K562 (cell line): ENCODE data around the gene ARV1. TPM values are rescaled to one million over a fixed set of nuclear protein-coding genes. Genes with fewer than 3 reads are reported as not detected.

Experiments
- ATAC-seq: fragments of 200-7000 bp; cut with Tn5 transposase; 3 replicates; pipeline ENCODE4 v1.9.1; 2020; ENCODE audit warnings: moderate library complexity
- BruUV-seq: library from RNA; stranded (reverse); fragments of 400-500 nt; replicated peaks from 2 replicates; lab custom pipeline; 2021; lab: Mats Ljungman, UMichigan
- CTCF ChIA-PET: fragments of 300-600 bp; formaldehyde crosslinking; extraction: SDS; loops from one replicate; lab custom pipeline; 2021; ENCODE audit warnings: low intra/inter-chr PET ratio; lab: Yijun Ruan, JAX
- POLR2A ChIA-PET: fragments of 300-600, 350-650 bp; sonication (Branson Sonifier 250); formaldehyde crosslinking; extraction: SDS; loops from one replicate; lab custom pipeline; 2021; ENCODE audit warnings: antibody characterized with exemption, inconsistent platforms; lab: Yijun Ruan, JAX
- DNase-seq, 4 experiments: peaks; one replicate each; pipeline versions ENCODE4 v3.0.0 to v3.0.0-alpha.2; 2011 to 2018; ENCODE audit warnings: low spot score in 3 of 4, mixed read lengths in 3 of 4; ENCODE audit errors: extremely low read depth in 1 of 4
- FAIRE-seq: peaks from 2 replicates; lab custom pipeline; 2011; peaks lifted over from hg19 to GRCh38; lab: Jason Lieb, UNC
- H2AFZ ChIP-seq: 2 replicates; pipeline ENCODE4 v1.6.0; 2011; ENCODE audit warnings: low read depth, low read length, control low read depth, inconsistent platforms
- H3K27ac ChIP-seq: fragments of 200-600 bp; 3 replicates; pipeline ENCODE4 v1.8.0; 2011; ENCODE audit warnings: low read depth, mild to moderate bottlenecking, control low read depth, inconsistent platforms, low read length, moderate library complexity, mixed read lengths; ENCODE audit errors: extremely low read depth
- H3K27me3 ChIP-seq, 2 experiments: fragments of 300-600 bp in 1 of 2; 2 replicates in 1 of 2; 3 replicates in 1 of 2; pipeline versions ENCODE4 v1.6.0 to v1.8.0; 2011; ENCODE audit warnings: inconsistent platforms in 2 of 2, low read length in 2 of 2, mild to moderate bottlenecking in 1 of 2, mixed read lengths in 1 of 2, moderate library complexity in 1 of 2; ENCODE audit not compliant: control insufficient read depth in 2 of 2, insufficient read depth in 2 of 2
- H3K36me3 ChIP-seq: fragments of 300-600 bp; 3 replicates; pipeline ENCODE4 v1.8.0; 2011; ENCODE audit warnings: mild to moderate bottlenecking, low read length, inconsistent platforms; ENCODE audit not compliant: control insufficient read depth, insufficient read depth
- H3K4me1 ChIP-seq, 2 experiments: fragments of 200-600 bp in 1 of 2; replicated peaks in 1 of 2; 2 replicates in 1 of 2; 3 replicates in 1 of 2; pipeline versions ENCODE4 v1.5.1 to v1.8.0; 2011; ENCODE audit warnings: inconsistent platforms in 2 of 2, low read length in 2 of 2, mild to moderate bottlenecking in 1 of 2, mixed read lengths in 1 of 2, moderate library complexity in 1 of 2; ENCODE audit not compliant: control insufficient read depth in 2 of 2, insufficient read depth in 2 of 2
- H3K4me2 ChIP-seq: 2 replicates; pipeline ENCODE4 v1.6.1; 2011; ENCODE audit warnings: low read length, control low read depth, inconsistent platforms, mixed read lengths; ENCODE audit not compliant: insufficient read depth
- H3K4me3 ChIP-seq: fragments of 200-600 bp; sonication (generic), shearing (Covaris generic); 2 replicates; pipeline ENCODE4 v1.5.1; 2016; ENCODE audit warnings: control low read depth, inconsistent platforms
- H3K79me2 ChIP-seq: fragments of 200-600 bp; 3 replicates; pipeline ENCODE4 v1.8.0; 2011; ENCODE audit warnings: low read length, inconsistent platforms; ENCODE audit not compliant: control insufficient read depth, insufficient read depth
- H3K9ac ChIP-seq, 2 experiments: 2 replicates each; pipeline versions ENCODE4 v1.6.0 to v1.6.1; 2011; ENCODE audit warnings: low read depth in 2 of 2, low read length in 2 of 2, control low read depth in 1 of 2, inconsistent platforms in 1 of 2, mild to moderate bottlenecking in 1 of 2, mixed read lengths in 1 of 2; ENCODE audit not compliant: insufficient read depth in 1 of 2
- H3K9me1 ChIP-seq: one replicate; pipeline ENCODE4 v1.6.0; 2011; ENCODE audit warnings: inconsistent platforms, mild to moderate bottlenecking, low read length, moderate library complexity; ENCODE audit not compliant: control insufficient read depth, insufficient read depth
- H3K9me3 ChIP-seq: replicated peaks from 2 replicates; pipeline ENCODE4 v1.5.1; 2011; ENCODE audit warnings: low read depth, low read length, inconsistent platforms; ENCODE audit not compliant: control insufficient read depth, insufficient read depth
- H4K20me1 ChIP-seq: replicated peaks from 2 replicates; pipeline ENCODE4 v1.6.1; 2011; ENCODE audit warnings: low read length, inconsistent platforms, mixed read lengths; ENCODE audit not compliant: control insufficient read depth, insufficient read depth
- ETV1 ChIP-seq: fragments of 450-650 bp; conservative IDR thresholded peaks from 2 replicates; pipeline ENCODE4 v1.6.1; 2016; ENCODE audit warnings: missing genetic modification characterization, control low read depth, low read depth, missing compliant biosample characterization
- FOXA3 ChIP-seq, 2 experiments: fragments of 450-650 bp in 1 of 2; sonication (generic) in 1 of 2; formaldehyde crosslinking; IDR thresholded peaks in 1 of 2; conservative IDR thresholded peaks in 1 of 2; 2 replicates each; pipeline versions ENCODE4 v1.4.0 to v1.8.0; 2020 to 2022; ENCODE audit warnings: mild to moderate bottlenecking in 2 of 2, missing genetic modification reagents in 1 of 2
- HMG20A ChIP-seq: fragments of 450-650 bp; formaldehyde crosslinking; conservative IDR thresholded peaks from 2 replicates; pipeline ENCODE4 v1.4.0; 2020; ENCODE audit warnings: mild to moderate bottlenecking, mixed read lengths
- SP2 ChIP-seq: IDR thresholded peaks from 2 replicates; pipeline ENCODE4 v1.6.1; 2011; ENCODE audit warnings: mild to moderate bottlenecking, low read depth, low read length, moderate library complexity; ENCODE audit not compliant: poor library complexity, severe bottlenecking; ENCODE audit errors: extremely low read depth
- TOE1 ChIP-seq, 2 experiments: fragments of 450-650 bp in 1 of 2; sonication (generic) in 1 of 2; formaldehyde crosslinking in 1 of 2; IDR thresholded peaks; 2 replicates each; pipeline versions ENCODE4 v1.7.1 to v1.8.0; 2016 to 2022; ENCODE audit warnings: borderline replicate concordance in 2 of 2, mild to moderate bottlenecking in 2 of 2, antibody characterized with exemption in 1 of 2, inconsistent platforms in 1 of 2, low read depth in 1 of 2, missing genetic modification reagents in 1 of 2, moderate library complexity in 1 of 2
- ZEB2 ChIP-seq: fragments of 450-650 bp; IDR thresholded peaks from 2 replicates; pipeline ENCODE4 v1.6.1; 2016
- ZNF121 ChIP-seq: sonication (generic); formaldehyde crosslinking; conservative IDR thresholded peaks from 2 replicates; pipeline ENCODE4 v1.8.0; 2022; ENCODE audit warnings: missing genetic modification reagents
- WGBS: fragments of 100-300 bp; shearing (Covaris generic); methylation state at CpG from one replicate; pipeline ENCODE4 v1.1.6; 2016; ENCODE audit warnings: low coverage, mixed read lengths; ENCODE audit not compliant: insufficient coverage; ENCODE audit errors: missing lambda C conversion rate; 5-methylcytosine and 5-hydroxymethylcytosine counted together
- in situ Hi-C: fragments of 300-500 bp; cut with MboI; formaldehyde crosslinking; loops from 4 replicates; pipeline ENCODE4 v1.15.0; 2018; ENCODE audit warnings: inconsistent platforms, mixed read lengths
- intact Hi-C: fragments of 100-400 bp; cut with micrococcal nuclease; formaldehyde crosslinking; loops from 2 replicates; pipeline ENCODE4 v1.14.2; 2022
- polyA plus RNA-seq, 8 experiments: library from polyadenylated mRNA; depleted of rRNA in 4 of 8; stranded (reverse) in 5 of 8; unstranded in 3 of 8; fragments of >200 nt; fragmentation: Nextera tagmentation in 2 of 8; fragmentation: Illumina TruSeq in 1 of 8; extraction: Ambion mirVana in 2 of 8; extraction: Trizol in 1 of 8; gene quantifications; 2 replicates each; pipeline versions ENCODE4 v1.2.1 to v1.2.3, GENCODE V29; 2011 to 2014; ENCODE audit warnings: inconsistent platforms in 1 of 8, missing spikeins in 1 of 8
- total RNA-seq, 7 experiments: library from RNA; depleted of rRNA in 6 of 7; stranded (reverse); fragments of >200 nt in 6 of 7; fragmentation: Illumina TruSeq in 2 of 7; extraction: Trizol in 2 of 7; gene quantifications; 2 replicates each; pipeline versions ENCODE4 v1.2.1 to v1.2.3, GENCODE V29; 2011 to 2021; ENCODE audit warnings: low replicate concordance in 1 of 7
- TF ChIP-seq, protein P1 (sequence below), 2 experiments: IDR thresholded peaks in 1 of 2; conservative IDR thresholded peaks in 1 of 2; 2 replicates each; pipeline ENCODE4 v1.6.1; 2016; ENCODE audit warnings: low read depth in 2 of 2, mild to moderate bottlenecking in 1 of 2, missing compliant biosample characterization in 1 of 2, missing genetic modification characterization in 1 of 2, moderate library complexity in 1 of 2
- TF ChIP-seq, protein P2 (sequence below): fragments of 250-450 bp; sonication (Bioruptor Pico); IDR thresholded peaks from 2 replicates; pipeline ENCODE4 v1.8.0; 2022; ENCODE audit warnings: moderate library complexity, mild to moderate bottlenecking, inconsistent platforms

The ARV1 gene
- total and polyA plus RNA-seq, 9 of the 15 experiments (the other 6 are each of a cell fraction or from before 2014, with no cell fraction given): 54.8 to 139 (median 74.0) TPM

DNA sequence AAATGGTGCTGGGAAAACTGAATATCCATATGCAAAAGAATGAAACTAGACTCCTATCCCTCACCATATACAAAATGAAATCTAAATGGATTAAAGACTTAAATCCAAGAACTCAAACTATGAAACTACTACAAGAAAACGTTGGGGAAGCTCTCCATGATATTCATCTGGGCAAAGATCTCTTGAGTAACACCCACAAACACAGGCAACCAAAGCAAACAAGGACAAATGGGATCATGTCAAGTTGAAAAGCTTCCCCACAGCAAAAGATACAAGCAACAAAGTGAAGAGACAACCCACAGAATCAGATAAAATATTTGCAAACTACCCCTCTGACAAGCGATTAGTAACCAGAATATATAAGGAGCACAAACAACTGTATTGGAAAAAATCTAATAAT lies 14.0 kb upstream of the ARV1 start:
- Histone ChIP-seq H3K4me1 (no peaks in the 10 kb centered on the region), H3K4me3 (no peak overlapping the region), H3K79me2 (no peaks in the 10 kb centered on the region), H3K27ac (no peak overlapping the region), H2AFZ (no peak overlapping the region), H3K36me3 (no peaks in the 10 kb centered on the region), H3K27me3 (no peaks in the 10 kb centered on the region), H3K9me1 (no peaks in the 10 kb centered on the region), H3K4me2 (no peak overlapping the region), H3K9me3 (no peaks in the 10 kb centered on the region), H4K20me1 (no peaks in the 10 kb centered on the region), H3K9ac (no peak overlapping the region)
- no peak for DNase-seq
- ChIA-PET POLR2A (interaction anchor here (0.6 to 1.0 kb wide), 3 partner anchors 9 to 14 kb away, joined by 3 read pairs; partner anchors contain the start of genes ARV1 and TTC13), CTCF (no interaction called here)
- in situ Hi-C loops (no loop called here), intact Hi-C loops (no loop called here)
- no peak for ATAC-seq
- no peak for FAIRE-seq
- no TSS peak for BruUV-seq
- WGBS: 7% methylated on average over 2 of the region's 2 CpGs
- TF ChIP-seq ZNF121 (CRISPR knock-in tag) (no peak), FOXA3 (CRISPR knock-in tag; conservative IDR thresholded peaks at IDR 0.05 in 1 of 2, IDR thresholded peaks at IDR 0.05 in 1 of 2) (0 out of 4 replicates have a peak, but pooled peaks of 1 of the 2 experiments have one; percentile 4), ETV1 (no peak)

DNA sequence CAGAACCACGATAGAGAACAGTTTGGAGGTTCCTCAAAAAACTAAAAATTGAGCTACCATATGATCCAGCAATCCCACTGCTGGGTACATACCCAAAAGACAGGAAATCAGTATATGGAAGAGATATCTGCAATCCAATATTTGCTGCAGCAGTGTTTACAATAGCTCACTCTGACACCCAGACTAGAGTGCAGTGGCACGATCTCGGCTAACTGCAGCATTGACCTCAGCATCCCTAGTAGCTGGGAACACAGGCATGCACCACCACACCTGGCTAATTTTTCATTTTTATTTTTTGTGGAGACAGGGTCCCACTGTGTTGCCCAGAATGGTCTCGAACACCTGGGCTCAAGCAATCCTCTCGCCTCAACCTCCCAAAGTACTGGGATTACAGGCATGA lies 13.4 kb upstream of the ARV1 start:
- Histone ChIP-seq H3K9me1 (no peaks in the 10 kb centered on the region), H3K9ac (no peak overlapping the region), H2AFZ (no peak overlapping the region), H3K9me3 (no peaks in the 10 kb centered on the region), H3K36me3 (no peaks in the 10 kb centered on the region), H3K27me3 (no peaks in the 10 kb centered on the region), H4K20me1 (no peaks in the 10 kb centered on the region), H3K27ac (no peak overlapping the region), H3K4me2 (no peak overlapping the region), H3K4me3 (no peak overlapping the region), H3K79me2 (no peaks in the 10 kb centered on the region), H3K4me1 (no peaks in the 10 kb centered on the region)
- no peak for ATAC-seq
- no peak for DNase-seq
- CTCF ChIA-PET: no interaction called here
- no peak for FAIRE-seq
- 33% methylated on average over 5 of the region's 5 CpGs for WGBS
- POLR2A ChIA-PET: interaction anchor here (1.0 kb wide), 2 partner anchors 10 to 13 kb away, joined by 3 read pairs; partner anchors contain the start of genes ARV1 and TTC13
- in situ Hi-C loops (no loop called here), intact Hi-C loops (no loop called here)
- BruUV-seq: no TSS peak
- TF ChIP-seq ZEB2: no peak
- TF ChIP-seq TOE1 (IDR thresholded peaks at IDR 0.05; ENCODE audit: borderline replicate concordance): no peak
- no peak for TF ChIP-seq TOE1 (CRISPR knock-in tag; IDR thresholded peaks at IDR 0.05; ENCODE audit: borderline replicate concordance, low read depth)
- TF ChIP-seq, protein P1, sequence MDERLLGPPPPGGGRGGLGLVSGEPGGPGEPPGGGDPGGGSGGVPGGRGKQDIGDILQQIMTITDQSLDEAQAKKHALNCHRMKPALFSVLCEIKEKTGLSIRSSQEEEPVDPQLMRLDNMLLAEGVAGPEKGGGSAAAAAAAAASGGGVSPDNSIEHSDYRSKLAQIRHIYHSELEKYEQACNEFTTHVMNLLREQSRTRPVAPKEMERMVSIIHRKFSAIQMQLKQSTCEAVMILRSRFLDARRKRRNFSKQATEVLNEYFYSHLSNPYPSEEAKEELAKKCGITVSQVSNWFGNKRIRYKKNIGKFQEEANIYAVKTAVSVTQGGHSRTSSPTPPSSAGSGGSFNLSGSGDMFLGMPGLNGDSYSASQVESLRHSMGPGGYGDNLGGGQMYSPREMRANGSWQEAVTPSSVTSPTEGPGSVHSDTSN (CRISPR knock-in tag; IDR thresholded peaks at IDR 0.05; ENCODE audit: low read depth): no peak
- TF ChIP-seq, protein P1 (tag; conservative IDR thresholded peaks at IDR 0.05; ENCODE audit: low read depth): no peak
- TF ChIP-seq, protein P2, sequence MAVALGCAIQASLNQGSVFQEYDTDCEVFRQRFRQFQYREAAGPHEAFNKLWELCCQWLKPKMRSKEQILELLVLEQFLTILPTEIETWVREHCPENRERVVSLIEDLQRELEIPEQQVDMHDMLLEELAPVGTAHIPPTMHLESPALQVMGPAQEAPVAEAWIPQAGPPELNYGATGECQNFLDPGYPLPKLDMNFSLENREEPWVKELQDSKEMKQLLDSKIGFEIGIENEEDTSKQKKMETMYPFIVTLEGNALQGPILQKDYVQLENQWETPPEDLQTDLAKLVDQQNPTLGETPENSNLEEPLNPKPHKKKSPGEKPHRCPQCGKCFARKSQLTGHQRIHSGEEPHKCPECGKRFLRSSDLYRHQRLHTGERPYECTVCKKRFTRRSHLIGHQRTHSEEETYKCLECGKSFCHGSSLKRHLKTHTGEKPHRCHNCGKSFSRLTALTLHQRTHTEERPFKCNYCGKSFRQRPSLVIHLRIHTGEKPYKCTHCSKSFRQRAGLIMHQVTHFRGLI (CRISPR knock-in tag): no peak
- TF ChIP-seq HMG20A: no peak
- no peak for TF ChIP-seq SP2
